ENCODE data around the gene SLC25A12.

Gene SLC25A12

GRCh38 chr2:171862501-171862900, 31.5 kb downstream of the SLC25A12 start:
- DNase-seq, result no peak
- Histone ChIP-seq H2AFZ (ENCODE audit: low read depth, low read length) (no peak overlapping the region), H3K27me3 (ENCODE audit: insufficient read depth, low read length, poor library complexity) (no peaks in the 10 kb centered on the region), H3K27ac (ENCODE audit: low read length) (no peak overlapping the region), H3K36me3 (ENCODE audit: insufficient read depth, low read length) (peaks cover 5% of the 10 kb centered on the region; the same call in 1 of the 2 replicates), H3K79me2 (ENCODE audit: insufficient read depth, low read length) (peaks cover 3% of the 10 kb centered on the region; the same call in 1 of the 2 replicates), H3K4me3 (ENCODE audit: low read depth in 1 of 2, low read length in 2 of 2) (no peak overlapping the region), H3K9ac (ENCODE audit: low read depth, low read length) (no peak overlapping the region), H3K4me2 (ENCODE audit: insufficient read depth, low read length) (no peak overlapping the region), H3K4me1 (ENCODE audit: insufficient read depth, low read length) (peaks cover 4% of the 10 kb centered on the region; the same call in 1 of the 2 replicates), H4K20me1 (ENCODE audit: insufficient read depth, low read length) (no peaks in the 10 kb centered on the region), H3K9me3 (ENCODE audit: insufficient read depth, low read length, severe bottlenecking) (peaks cover under 1% of the 10 kb centered on the region)
- ATAC-seq (ENCODE audit: insufficient read depth, low read depth), result no peak
- TF ChIP-seq EZH2 (IDR thresholded peaks at IDR 0.05; ENCODE audit: borderline replicate concordance, low read depth, low read length, severe bottlenecking), result no peak
- TF ChIP-seq, protein P1, sequence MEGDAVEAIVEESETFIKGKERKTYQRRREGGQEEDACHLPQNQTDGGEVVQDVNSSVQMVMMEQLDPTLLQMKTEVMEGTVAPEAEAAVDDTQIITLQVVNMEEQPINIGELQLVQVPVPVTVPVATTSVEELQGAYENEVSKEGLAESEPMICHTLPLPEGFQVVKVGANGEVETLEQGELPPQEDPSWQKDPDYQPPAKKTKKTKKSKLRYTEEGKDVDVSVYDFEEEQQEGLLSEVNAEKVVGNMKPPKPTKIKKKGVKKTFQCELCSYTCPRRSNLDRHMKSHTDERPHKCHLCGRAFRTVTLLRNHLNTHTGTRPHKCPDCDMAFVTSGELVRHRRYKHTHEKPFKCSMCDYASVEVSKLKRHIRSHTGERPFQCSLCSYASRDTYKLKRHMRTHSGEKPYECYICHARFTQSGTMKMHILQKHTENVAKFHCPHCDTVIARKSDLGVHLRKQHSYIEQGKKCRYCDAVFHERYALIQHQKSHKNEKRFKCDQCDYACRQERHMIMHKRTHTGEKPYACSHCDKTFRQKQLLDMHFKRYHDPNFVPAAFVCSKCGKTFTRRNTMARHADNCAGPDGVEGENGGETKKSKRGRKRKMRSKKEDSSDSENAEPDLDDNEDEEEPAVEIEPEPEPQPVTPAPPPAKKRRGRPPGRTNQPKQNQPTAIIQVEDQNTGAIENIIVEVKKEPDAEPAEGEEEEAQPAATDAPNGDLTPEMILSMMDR (IDR thresholded peaks at IDR 0.05; ENCODE audit: borderline replicate concordance, extremely low read depth, low read length, poor library complexity, severe bottlenecking), result no peak

- Histone ChIP-seq H3K79me2 (ENCODE audit: insufficient read depth, low read length) (peaks cover 3% of the 10 kb centered on the region; the same call in 1 of the 2 replicates), H3K4me1 (ENCODE audit: insufficient read depth, low read length) (no peaks in the 10 kb centered on the region), H3K9me3 (ENCODE audit: insufficient read depth, low read length, severe bottlenecking) (no peaks in the 10 kb centered on the region), H3K36me3 (ENCODE audit: insufficient read depth, low read length) (peaks cover 24% of the 10 kb centered on the region), H3K27ac (ENCODE audit: low read length) (no peak overlapping the region), H3K4me3 (ENCODE audit: low read depth in 1 of 2, low read length in 2 of 2) (no peak overlapping the region), H4K20me1 (ENCODE audit: insufficient read depth, low read length) (no peaks in the 10 kb centered on the region), H3K9ac (ENCODE audit: low read depth, low read length) (no peak overlapping the region), H2AFZ (ENCODE audit: low read depth, low read length) (no peak overlapping the region), H3K4me2 (ENCODE audit: insufficient read depth, low read length) (no peak overlapping the region), H3K27me3 (ENCODE audit: insufficient read depth, low read length, poor library complexity) (no peaks in the 10 kb centered on the region)
- DNase-seq (no peak), ATAC-seq (ENCODE audit: insufficient read depth, low read depth) (no peak)
- TF ChIP-seq, protein P1 (IDR thresholded peaks at IDR 0.05; ENCODE audit: borderline replicate concordance, extremely low read depth, low read length, poor library complexity, severe bottlenecking), result no peak
- no peak for TF ChIP-seq EZH2 (IDR thresholded peaks at IDR 0.05; ENCODE audit: borderline replicate concordance, low read depth, low read length, severe bottlenecking)
Observed at GRCh38 chr2:171858397-171858958, 35.6 kb downstream of the SLC25A12 start.

- no peak for ATAC-seq (ENCODE audit: insufficient read depth, low read depth)
- Histone ChIP-seq H3K9ac (ENCODE audit: low read depth, low read length) (no peak overlapping the region), H3K36me3 (ENCODE audit: insufficient read depth, low read length) (peaks cover 37% of the 10 kb centered on the region), H3K9me3 (ENCODE audit: insufficient read depth, low read length, severe bottlenecking) (no peaks in the 10 kb centered on the region), H3K4me3 (ENCODE audit: low read depth in 1 of 2, low read length in 2 of 2) (no peak overlapping the region), H3K27me3 (ENCODE audit: insufficient read depth, low read length, poor library complexity) (no peaks in the 10 kb centered on the region), H2AFZ (ENCODE audit: low read depth, low read length) (no peak overlapping the region), H3K4me2 (ENCODE audit: insufficient read depth, low read length) (no peak overlapping the region), H3K79me2 (ENCODE audit: insufficient read depth, low read length) (no peaks in the 10 kb centered on the region), H3K27ac (ENCODE audit: low read length) (no peak overlapping the region), H4K20me1 (ENCODE audit: insufficient read depth, low read length) (no peaks in the 10 kb centered on the region), H3K4me1 (ENCODE audit: insufficient read depth, low read length) (no peaks in the 10 kb centered on the region)
- no peak for DNase-seq
- TF ChIP-seq, protein P1 (IDR thresholded peaks at IDR 0.05; ENCODE audit: borderline replicate concordance, extremely low read depth, low read length, poor library complexity, severe bottlenecking), result no peak
- no peak for TF ChIP-seq EZH2 (IDR thresholded peaks at IDR 0.05; ENCODE audit: borderline replicate concordance, low read depth, low read length, severe bottlenecking)
Observed at GRCh38 chr2:171855401-171855800, 38.6 kb downstream of the SLC25A12 start.

Measured in DND-41 (cell line).